Neutrophil (primary cell): ENCODE results near the gene NAXE.
A peak's percentile ranks its signal among the peaks of the same experiment; 100 is the strongest.

Experiments
- H3K27ac ChIP-seq: fragments of 200-600 bp; sonication (generic); 2 replicates; pipeline ENCODE4 v1.5.1; 2016; ENCODE audit warnings: mild to moderate bottlenecking, moderate library complexity
- H3K27me3 ChIP-seq: fragments of 200-600 bp; sonication (generic); 2 replicates; pipeline ENCODE4 v1.6.0; 2016; ENCODE audit warnings: mild to moderate bottlenecking
- H3K36me3 ChIP-seq: fragments of 200-600 bp; sonication (generic); 2 replicates; pipeline ENCODE4 v1.5.1; 2017
- H3K4me1 ChIP-seq, 2 experiments: fragments of 200-600 bp in 1 of 2; sonication (generic) in 1 of 2; 1 replicate in 1 of 2; 2 replicates in 1 of 2; pipeline versions ENCODE4 v1.5.1 to v1.6.1; 2013 to 2016; ENCODE audit warnings: low read depth in 1 of 2, low read length in 1 of 2, mild to moderate bottlenecking in 1 of 2, moderate library complexity in 1 of 2; ENCODE audit not compliant: control insufficient read depth in 1 of 2, insufficient read depth in 1 of 2
- H3K4me3 ChIP-seq, 2 experiments: fragments of 200-600 bp in 1 of 2; sonication (generic) in 1 of 2; 1 replicate in 1 of 2; 2 replicates in 1 of 2; pipeline ENCODE4 v1.5.1; 2013 to 2016; ENCODE audit warnings: low read depth in 1 of 2, low read length in 1 of 2, mild to moderate bottlenecking in 1 of 2, moderate library complexity in 1 of 2
- H3K9me3 ChIP-seq: fragments of 200-600 bp; sonication (generic); 2 replicates; pipeline ENCODE4 v1.5.1; 2016
- TF ChIP-seq, protein P1 (sequence below): fragments of 200-600 bp; sonication (generic); IDR thresholded peaks from 2 replicates; pipeline ENCODE4 v1.5.1; 2016; ENCODE audit warnings: antibody characterized with exemption

Gene NAXE

DNA sequence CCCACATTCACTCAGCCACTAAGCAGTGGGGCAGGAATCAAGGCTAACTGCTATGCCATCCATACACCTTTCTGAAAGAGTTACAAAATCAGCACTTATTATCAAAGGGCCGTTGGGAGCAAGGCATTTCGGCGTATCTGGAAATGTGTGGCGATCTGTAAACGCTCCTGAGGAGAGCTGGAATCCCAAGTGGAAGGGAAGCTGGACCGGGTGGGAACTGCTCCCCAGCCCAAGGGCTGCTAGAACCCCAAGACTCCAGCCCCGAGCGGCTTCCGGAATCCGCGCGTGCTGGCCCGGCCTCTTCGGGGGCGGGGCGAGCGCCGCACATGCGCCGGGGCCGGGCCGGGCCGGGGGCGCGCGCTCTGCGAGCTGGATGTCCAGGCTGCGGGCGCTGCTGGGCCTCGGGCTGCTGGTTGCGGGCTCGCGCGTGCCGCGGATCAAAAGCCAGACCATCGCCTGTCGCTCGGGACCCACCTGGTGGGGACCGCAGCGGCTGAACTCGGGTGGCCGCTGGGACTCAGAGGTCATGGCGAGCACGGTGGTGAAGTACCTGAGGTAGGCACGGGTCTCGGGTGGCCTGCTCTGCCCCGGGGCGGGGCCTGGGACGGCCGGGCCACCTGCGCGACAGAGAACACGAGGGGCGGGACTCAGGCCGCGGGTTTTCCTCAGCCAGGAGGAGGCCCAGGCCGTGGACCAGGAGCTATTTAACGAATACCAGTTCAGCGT lies at the start of gene NAXE:
TSS of gene NAXE (plus strand) at position 345 of the 726 bp plus-strand sequence. CDS start at position 374, 29 bp downstream.
- H3K4me3 ChIP-seq = peak within 1 kb of the TSS; percentile 70 to 76
- H3K36me3 ChIP-seq = no peaks in the 10 kb centered on the region
- peak within 1 kb of the TSS; percentile 70 for H3K27ac ChIP-seq
- TF ChIP-seq, protein P1, sequence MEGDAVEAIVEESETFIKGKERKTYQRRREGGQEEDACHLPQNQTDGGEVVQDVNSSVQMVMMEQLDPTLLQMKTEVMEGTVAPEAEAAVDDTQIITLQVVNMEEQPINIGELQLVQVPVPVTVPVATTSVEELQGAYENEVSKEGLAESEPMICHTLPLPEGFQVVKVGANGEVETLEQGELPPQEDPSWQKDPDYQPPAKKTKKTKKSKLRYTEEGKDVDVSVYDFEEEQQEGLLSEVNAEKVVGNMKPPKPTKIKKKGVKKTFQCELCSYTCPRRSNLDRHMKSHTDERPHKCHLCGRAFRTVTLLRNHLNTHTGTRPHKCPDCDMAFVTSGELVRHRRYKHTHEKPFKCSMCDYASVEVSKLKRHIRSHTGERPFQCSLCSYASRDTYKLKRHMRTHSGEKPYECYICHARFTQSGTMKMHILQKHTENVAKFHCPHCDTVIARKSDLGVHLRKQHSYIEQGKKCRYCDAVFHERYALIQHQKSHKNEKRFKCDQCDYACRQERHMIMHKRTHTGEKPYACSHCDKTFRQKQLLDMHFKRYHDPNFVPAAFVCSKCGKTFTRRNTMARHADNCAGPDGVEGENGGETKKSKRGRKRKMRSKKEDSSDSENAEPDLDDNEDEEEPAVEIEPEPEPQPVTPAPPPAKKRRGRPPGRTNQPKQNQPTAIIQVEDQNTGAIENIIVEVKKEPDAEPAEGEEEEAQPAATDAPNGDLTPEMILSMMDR = peak; percentile 15
- H3K4me1 ChIP-seq = peaks cover 11 to 12% of the 10 kb centered on the region in 2 experiments
- no peaks in the 10 kb centered on the region for H3K9me3 ChIP-seq
- no peaks in the 10 kb centered on the region for H3K27me3 ChIP-seq

DNA sequence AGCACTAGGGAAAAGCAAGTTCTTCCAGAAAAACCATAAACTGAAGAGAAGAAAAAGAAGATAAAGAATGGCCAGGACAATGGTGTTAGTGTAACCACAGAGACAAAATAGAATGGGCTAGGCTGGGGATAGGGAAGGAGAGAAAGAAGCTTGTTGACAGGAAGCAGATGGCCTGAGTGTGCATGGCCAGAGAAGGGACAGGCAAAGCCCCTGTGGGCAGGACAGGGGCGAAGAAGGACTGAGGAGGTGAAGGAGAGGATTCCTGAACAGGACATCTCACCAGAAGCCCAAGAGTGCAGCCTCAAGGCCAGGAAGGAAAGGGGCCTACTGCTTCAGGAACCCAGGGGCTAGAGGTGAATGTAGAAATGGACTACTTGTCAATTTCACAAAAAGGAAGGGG lies 48.5 kb upstream of the NAXE start:
- H3K36me3 ChIP-seq = peaks cover 86% of the 10 kb centered on the region
- H3K4me1 ChIP-seq = no peaks in the 10 kb centered on the region
- H3K4me3 ChIP-seq = no peak overlapping the region
- H3K9me3 ChIP-seq = no peaks in the 10 kb centered on the region
- H3K27ac ChIP-seq = no peak overlapping the region
- H3K27me3 ChIP-seq = no peaks in the 10 kb centered on the region
- TF ChIP-seq, protein P1 = no peak

DNA sequence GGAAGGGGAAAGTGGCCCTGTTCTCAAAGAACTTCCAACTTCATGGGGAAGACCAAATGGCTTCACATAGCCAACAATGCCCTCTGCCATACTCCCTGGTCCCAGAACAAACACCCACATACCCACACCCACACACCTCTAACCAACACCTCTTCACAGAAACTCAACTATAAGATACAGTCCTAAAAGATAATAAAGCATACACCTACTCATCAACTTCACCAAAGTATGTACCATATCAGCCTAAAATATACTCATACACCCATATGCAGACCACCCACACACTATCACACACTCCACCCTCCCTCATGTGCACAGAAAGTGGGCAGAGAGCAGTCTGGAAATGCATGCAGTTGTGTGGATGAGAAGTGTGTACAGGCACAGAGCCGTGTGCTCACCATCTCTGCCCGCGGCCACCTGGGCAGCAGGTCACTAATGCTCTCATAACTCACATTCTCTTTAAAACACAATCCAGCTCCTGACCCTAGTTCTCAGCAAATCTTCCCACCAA lies 46.9 kb upstream of the NAXE start:
- TF ChIP-seq, protein P1 = no peak
- Histone ChIP-seq H3K27me3 (no peaks in the 10 kb centered on the region), H3K36me3 (peaks cover 83% of the 10 kb centered on the region), H3K4me3 (no peak overlapping the region), H3K4me1 (no peaks in the 10 kb centered on the region), H3K9me3 (no peaks in the 10 kb centered on the region), H3K27ac (no peak overlapping the region)

DNA sequence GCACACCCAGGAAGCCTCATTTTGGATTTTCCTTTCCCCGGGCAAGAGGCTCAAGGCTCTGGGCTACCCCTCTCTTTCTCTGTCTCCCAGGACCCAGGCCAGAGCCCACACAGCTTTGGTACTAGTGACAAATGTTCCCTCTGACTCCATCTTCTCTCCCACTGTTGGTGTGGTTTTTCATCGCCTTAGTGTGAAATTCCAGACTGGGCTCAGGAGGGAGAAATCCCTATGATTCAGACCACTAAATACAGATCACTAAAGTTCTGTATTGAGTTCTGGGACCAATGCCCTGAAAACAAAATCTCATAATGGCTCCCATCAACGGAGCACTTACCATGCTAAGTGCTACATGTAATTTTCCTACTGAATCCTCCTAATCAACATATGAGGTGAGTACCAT lies 45.3 kb upstream of the NAXE start:
- H3K27ac ChIP-seq = no peak overlapping the region
- peaks cover 83% of the 10 kb centered on the region for H3K36me3 ChIP-seq

DNA sequence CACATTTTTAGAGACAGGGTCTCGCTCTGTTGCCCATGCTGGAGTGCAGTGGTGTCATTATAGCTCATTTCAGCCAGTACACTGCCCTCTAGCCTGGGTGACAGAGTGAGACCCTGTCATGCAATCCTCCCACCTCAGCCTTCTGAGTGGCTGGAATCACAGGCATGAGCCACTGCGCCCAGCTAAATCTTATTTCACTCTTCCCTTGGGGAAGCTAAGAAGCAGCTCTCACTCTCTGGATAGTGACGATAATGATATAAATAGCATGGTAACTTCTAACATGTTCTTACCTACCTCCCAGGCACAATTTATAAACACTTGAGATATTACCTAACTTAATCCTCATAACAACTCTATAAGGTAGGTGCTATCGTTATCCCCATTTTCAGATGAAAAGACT lies 44.1 kb upstream of the NAXE start:
- Histone ChIP-seq H3K27me3 (no peaks in the 10 kb centered on the region), H3K4me1 (no peaks in the 10 kb centered on the region), H3K4me3 (no peak overlapping the region), H3K36me3 (peaks cover 80% of the 10 kb centered on the region), H3K27ac (no peak overlapping the region), H3K9me3 (no peaks in the 10 kb centered on the region)
- TF ChIP-seq, protein P1 = no peak

More for the DNA sequence above, 45.3 kb upstream of the NAXE start:
- Histone ChIP-seq H3K9me3 (no peaks in the 10 kb centered on the region), H3K4me3 (no peak overlapping the region), H3K27me3 (no peaks in the 10 kb centered on the region), H3K4me1 (no peaks in the 10 kb centered on the region)
- TF ChIP-seq, protein P1 = no peak
